Panc1 (cell line): ENCODE results near the gene PREPL.

Experiments
- CTCF ChIP-seq: fragments of 450-650 bp; IDR thresholded peaks from 2 replicates; pipeline ENCODE4 v1.5.1; 2017; ENCODE audit warnings: mild to moderate bottlenecking
- REST ChIP-seq, 2 experiments: IDR thresholded peaks; 2 replicates each; pipeline ENCODE4 v1.6.1; 2011 to 2012; ENCODE audit warnings: low read depth in 2 of 2, control low read depth in 1 of 2, low read length in 1 of 2, mild to moderate bottlenecking in 1 of 2, moderate library complexity in 1 of 2; ENCODE audit not compliant: insufficient read depth in 1 of 2

- TF ChIP-seq CTCF (no peak), REST (IDR thresholded peaks at IDR 0.05; ENCODE audit: insufficient read depth in 1 of 2, low read depth in 2 of 2, low read length in 1 of 2) (no peak)
Observed at GRCh38 chr2:44348400-44348799, 12.9 kb downstream of the PREPL start.
